Measurements from ENCODE around the gene DCHS1. TPM values are rescaled to one million over a fixed set of nuclear protein-coding genes. Genes with fewer than 3 reads are reported as not detected.

Gene DCHS1
- total RNA-seq, 1 donor from 2014 or later, result 1.8 TPM

DNA sequence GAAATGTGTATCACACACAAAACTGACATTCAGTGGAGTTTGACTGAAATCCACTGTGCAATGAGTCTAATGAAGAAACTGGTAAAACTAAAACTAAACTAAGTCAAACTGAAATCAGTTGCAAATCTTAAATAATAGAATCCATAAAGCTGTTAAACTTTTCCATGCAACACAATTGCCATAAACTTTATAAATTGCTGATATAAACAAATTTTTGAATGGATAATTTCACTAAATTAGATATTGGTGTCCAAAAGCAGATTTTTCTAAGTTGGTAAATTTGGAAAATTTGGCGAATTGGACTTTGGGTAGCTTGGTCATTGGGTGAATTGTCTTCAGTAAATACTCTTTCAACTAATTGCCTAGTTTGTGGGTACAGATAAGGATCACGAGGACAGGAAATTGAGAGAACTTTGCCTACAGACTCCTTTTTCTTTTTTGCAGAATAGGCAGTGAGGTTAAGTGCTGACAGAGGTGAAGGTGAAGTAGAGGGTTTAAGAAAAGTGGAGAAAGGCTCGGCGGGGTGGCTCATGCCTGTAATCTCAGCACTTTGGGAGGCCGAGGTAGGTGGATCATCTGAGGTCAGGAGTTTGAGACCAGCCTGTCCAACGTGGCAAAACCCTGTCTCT lies 14.7 kb upstream of the DCHS1 start:
- DNase-seq (ENCODE audit: low read depth), result no peak
- no peak for TF ChIP-seq CTCF (conservative IDR thresholded peaks at IDR 0.05; ENCODE audit: low read depth, low read length)

GRCh38 chr11:6667733-6668374 lies 12.2 kb upstream of the DCHS1 start:
- no peak overlapping the region for H3K4me3 ChIP-seq (ENCODE audit: low read depth, low read length)
- DNase-seq (ENCODE audit: low read depth), result no peak
- peak; percentile 56 for TF ChIP-seq CTCF (conservative IDR thresholded peaks at IDR 0.05; ENCODE audit: low read depth, low read length)

More for the DNA sequence above, 14.7 kb upstream of the DCHS1 start:
- no peak overlapping the region for H3K4me3 ChIP-seq (ENCODE audit: low read depth, low read length)

DNA sequence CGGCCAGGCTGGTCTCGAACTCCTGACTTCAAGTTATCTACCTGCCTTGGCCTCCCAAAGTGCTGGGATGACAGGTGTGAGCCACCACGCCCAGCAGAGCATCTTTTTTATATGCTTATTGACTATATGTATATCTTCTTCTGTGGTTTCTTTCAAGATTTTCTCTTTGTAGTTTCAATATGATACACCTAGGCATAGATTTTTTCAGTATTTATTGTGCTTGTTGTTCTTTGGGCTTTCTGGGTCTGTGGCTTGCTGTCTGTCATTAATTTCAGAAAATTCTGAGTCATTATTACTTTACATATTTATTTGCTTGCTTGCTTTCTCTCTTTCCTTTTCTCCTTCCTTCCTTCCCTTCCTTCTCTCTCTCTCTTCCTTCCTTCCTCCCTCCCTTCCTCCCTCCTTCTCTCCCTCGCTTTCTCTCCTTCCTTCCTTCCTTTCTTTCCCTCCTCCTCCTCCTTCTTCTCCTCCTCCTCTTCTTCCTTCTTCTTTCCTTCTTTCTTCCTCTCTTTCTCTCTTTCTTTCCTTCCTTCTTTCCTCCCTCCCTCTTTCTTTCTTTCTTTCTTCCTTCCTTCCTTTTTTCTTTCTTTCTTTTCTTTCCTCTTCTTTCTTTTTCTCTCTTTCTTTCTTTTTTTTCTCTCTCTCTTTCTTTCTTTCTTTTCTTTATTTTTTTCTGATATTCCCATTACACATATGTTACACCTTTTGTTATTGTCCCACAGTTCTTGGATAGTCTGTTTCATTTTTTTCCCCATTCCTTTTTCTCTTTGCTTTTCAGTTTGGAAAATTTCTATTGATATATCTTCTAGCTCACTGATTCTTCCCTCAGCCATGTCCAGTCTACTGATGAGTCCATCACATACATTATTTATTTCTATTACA lies 10.9 kb upstream of the DCHS1 start:
- no peak for DNase-seq (ENCODE audit: low read depth)
- no peak for TF ChIP-seq CTCF (conservative IDR thresholded peaks at IDR 0.05; ENCODE audit: low read depth, low read length)
- H3K4me3 ChIP-seq (ENCODE audit: low read depth, low read length), result no peak overlapping the region

GRCh38 chr11:6664551-6664950 lies 8.9 kb upstream of the DCHS1 start:
- TF ChIP-seq CTCF (conservative IDR thresholded peaks at IDR 0.05; ENCODE audit: low read depth, low read length), result no peak
- DNase-seq (ENCODE audit: low read depth), result no peak
- H3K4me3 ChIP-seq (ENCODE audit: low read depth, low read length), result no peak overlapping the region

- no peak for DNase-seq (ENCODE audit: low read depth)
- TF ChIP-seq CTCF (conservative IDR thresholded peaks at IDR 0.05; ENCODE audit: low read depth, low read length), result no peak
- no peak overlapping the region for H3K4me3 ChIP-seq (ENCODE audit: low read depth, low read length)
Observed at GRCh38 chr11:6663794-6664469, 8.3 kb upstream of the DCHS1 start.

DNA sequence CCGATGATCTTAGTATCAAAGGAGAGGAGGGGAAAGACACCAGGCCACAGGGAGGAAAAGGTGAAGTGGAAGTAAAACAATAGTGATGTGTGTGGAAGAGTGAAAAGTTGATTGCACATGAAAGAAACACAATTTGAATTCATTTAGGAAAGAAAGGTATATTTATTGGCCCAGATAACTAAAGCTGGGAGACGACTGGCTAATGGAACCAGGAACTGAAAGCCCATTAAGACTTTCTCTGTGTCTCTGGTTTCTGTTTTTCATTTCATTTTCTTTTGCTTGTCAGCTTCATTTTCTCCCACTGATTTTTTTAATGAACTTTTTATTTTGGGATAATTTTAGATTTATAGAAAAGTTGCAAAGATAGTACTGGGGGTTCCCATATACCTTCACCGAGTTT lies 5.1 kb upstream of the DCHS1 start:
- TF ChIP-seq CTCF (conservative IDR thresholded peaks at IDR 0.05; ENCODE audit: low read depth, low read length), result no peak
- H3K4me3 ChIP-seq (ENCODE audit: low read depth, low read length), result no peak overlapping the region
- no peak for DNase-seq (ENCODE audit: low read depth)

Measured in epithelial cell of proximal tubule (primary cell).